NCI-H2196 (cell line): ENCODE results near the gene SCPEP1.

Experiments used
- DNase-seq: peaks from one replicate; lab custom pipeline; 2025; ENCODE audit not compliant: unreplicated experiment; lab: John Stamatoyannopoulos, UW

Gene SCPEP1

DNA sequence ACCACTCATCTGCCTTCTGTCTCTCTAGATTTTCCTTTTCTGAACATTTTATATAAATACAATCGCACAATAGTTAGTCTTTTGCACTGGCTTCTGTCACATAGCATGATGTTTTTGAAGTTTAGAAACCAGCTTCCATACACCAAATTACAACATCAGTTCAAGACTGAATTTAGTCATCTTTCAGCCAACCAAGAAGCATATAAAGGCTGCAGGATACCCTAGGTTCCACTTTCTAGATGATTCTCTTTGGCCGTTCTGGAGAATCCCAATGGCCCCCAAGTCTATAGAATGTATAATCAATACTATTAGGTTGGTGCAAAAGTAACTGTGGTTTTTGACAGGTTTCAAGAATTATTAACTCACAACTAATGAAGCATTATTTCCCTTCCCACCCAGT is 19.4 kb downstream of the SCPEP1 start:
- no peak for DNase-seq

DNA sequence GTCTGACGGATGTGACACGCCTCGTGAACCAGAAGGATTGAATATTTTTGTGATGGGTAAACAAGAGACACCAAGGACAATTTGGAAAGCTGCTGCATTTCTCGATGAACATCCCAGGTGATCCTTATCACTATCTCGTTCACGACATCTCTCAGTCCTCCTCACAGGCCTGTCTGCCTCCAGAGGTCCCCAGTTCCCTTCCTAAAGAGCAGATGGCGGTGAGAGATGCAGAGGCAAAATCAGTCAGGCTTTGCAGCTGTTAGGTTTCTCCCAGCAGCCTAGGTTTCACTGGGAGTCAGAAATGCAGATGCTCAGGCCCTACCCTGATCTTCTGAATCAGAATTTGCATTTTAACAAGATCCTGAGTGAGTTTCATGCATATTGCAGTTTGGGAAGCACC is 23.6 kb downstream of the SCPEP1 start:
- DNase-seq: no peak

DNA sequence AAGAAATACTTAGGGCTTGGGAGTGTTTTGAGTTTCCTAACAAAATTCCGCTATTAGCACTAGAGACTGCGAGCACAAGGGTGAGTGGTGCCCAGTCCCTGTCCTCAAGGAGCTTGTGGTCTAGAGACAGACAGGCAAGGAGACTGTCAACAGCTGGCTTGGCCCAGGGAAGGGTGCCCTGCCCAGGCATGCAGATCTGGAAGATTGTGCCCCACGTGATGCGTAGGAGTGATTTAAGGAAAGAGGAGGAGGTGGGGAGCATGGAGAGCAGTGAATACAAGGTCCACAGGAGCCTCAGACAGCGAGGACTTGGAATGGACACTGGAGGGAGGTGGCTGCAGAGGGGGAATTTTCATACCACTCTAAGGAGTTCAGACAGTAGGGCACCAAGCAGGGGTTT is 25.0 kb downstream of the SCPEP1 start:
- DNase-seq: no peak

DNA sequence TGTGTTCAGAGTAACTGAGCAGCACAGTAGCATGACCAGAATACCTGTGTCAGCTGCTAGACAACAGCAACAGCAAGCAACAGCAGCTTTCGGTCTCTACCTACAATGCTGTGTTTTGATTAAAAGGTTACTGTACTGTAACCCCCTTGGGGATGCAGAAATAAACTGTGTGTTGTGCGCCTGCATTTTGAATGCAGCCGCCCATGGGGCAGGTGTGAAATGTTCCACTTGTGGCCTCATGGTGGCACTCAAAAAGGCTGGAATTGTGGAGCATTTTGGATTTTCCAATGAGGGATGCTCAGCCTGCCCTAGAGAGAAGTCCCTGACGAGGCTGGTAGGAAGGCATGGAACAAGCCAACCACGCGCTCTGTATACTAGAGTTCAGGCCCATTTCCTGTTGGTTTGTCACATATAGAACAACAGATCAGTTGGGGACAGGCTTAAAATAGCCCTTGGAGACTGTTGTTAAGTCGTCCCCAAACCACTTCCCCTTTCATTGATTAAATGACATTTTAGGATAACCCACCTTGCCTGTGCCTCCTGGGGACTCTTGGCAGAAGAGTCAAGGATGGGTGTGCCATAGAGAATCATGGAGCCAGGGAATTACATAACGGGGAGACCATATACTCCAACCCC is 27.1 kb downstream of the SCPEP1 start:
- DNase-seq: no peak

DNA sequence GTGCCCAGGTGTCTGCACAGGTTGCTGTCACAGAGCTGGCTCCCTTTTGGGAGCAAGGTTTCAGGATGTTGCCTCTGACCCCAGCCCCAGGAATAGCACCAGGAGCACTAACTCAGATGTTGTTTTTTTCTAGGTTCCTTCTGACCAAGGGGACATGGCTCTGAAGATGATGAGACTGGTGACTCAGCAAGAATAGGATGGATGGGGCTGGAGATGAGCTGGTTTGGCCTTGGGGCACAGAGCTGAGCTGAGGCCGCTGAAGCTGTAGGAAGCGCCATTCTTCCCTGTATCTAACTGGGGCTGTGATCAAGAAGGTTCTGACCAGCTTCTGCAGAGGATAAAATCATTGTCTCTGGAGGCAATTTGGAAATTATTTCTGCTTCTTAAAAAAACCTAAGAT is 28.1 kb downstream of the SCPEP1 start:
- DNase-seq: no peak

DNA sequence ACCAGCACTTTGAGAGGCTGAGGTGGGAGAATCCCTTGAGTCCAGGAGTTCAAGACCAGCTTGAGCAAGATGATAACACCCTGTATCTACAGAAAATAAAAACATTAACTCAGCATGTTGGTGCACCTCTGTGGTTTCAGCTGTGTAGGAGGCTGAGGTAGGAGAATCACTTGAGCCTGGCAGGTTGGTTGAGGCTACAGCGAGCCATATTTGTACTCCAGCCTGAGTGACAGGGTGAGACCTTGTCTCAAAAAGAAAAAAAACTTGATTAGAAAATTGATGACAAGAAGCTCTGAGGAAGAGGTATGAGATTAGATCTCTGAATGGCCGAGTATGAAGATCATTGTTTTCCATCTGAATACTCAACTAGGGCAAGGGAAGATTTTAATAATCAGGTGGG is 31.0 kb downstream of the SCPEP1 start:
- DNase-seq: no peak

DNA sequence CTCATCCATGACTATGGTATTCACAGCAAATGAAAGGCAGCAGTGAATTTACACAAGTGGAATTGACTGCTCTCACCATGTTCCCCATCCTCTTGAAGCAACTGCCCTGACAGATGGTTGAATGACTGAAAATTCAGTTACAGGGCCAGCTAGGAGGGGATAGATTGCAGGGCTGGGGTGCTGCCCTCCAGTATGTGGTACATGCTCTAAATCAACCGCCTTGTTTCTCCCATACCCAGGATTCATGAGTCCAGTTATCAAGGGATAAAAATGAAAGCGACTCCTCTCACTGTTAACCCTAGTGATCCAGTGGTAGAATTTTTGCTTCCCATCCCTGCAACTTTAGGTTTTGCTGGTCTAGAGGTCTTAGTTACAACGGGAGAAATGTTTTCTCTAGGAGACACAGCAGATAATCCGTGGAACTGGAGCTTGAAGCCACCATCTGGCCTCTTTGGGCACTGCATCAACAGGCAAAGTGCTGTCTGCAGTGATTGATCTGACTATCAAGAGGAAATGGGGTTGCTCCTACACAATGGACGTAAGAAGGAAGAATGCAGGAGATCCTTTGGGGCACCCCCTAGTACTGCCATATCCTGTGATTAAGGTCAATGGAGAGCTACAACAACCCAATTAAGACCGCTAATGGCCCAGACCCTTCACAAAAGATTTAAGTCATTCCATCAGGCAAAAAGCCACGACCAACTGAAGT is 32.0 kb downstream of the SCPEP1 start:
- peak; percentile 34 for DNase-seq

DNA sequence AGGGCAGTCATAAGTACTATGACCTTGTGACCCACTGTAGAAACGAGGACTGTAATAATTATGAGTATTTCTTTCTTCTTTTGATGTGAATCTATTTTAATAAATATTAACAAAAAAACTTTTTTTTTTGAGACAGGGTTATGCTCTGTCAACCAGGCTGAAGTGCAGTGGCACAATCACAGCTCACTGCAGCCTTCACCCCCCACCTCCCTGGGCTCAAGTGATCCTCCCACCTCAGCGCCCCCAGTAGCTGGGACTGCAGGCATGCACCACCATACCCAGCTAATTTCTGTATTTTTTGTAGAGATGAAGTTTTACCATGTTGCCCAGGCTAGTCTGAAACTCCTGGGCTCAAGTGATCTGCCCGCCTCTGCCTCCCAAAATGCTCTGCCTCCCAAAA is 32.6 kb downstream of the SCPEP1 start:
- DNase-seq: no peak

DNA sequence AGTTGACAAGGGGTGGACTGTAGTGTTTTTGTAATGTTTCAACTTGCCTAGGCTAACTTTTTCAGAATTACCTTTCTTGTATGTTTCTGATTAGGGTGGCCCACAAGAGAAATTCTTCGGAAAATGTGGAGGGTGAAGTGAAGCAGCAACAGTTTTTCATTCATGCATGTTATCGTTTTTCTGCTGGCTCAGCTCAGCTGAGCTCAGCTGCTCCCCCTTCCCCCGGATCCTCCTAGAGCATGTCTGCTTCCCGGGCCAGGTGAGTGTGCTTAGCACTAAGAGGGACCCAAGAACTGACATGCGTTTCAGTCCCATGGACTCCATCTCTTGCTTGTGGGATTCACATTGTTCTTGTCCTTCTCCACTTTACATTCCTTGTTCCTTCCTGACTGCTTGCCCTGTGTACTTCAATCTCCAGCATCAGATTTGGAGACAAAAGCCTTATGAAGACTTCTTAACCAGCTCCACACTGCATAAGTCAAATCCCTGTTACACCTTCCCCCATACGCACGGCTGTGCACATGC is 33.6 kb downstream of the SCPEP1 start:
- no peak for DNase-seq

DNA sequence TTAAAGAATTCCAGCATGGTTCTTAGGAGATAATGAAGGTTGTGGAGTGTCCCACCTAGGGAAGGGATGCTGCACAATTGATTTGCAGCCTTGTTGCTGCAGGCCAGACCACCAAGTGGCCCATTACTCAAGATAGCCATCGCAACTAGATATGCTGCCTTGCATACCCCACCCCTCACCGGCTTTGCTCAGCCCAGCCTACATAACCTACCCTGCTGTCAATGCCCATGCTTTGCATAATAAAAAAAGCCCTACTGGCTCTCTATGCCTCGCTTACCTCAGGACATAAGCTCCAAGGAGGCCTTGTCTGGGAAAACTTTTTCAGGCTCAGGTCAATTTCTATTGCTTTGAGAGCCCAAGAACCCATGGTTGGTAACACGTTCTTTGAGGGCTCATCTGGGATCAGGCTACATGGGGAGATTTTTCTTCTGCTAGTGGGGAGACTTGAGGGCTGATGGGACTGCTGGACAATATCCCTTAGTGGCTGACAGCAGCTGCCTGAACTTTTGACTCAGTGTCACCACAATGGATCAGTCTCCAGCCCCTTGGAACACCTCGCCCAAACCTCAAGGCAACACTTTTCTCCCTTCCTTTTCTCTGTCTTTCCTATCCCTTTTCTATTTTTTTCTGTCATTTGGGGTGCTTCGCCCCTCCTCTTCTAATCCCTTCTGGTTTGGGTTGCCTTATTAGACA is 38.3 kb downstream of the SCPEP1 start:
- no peak for DNase-seq

DNA sequence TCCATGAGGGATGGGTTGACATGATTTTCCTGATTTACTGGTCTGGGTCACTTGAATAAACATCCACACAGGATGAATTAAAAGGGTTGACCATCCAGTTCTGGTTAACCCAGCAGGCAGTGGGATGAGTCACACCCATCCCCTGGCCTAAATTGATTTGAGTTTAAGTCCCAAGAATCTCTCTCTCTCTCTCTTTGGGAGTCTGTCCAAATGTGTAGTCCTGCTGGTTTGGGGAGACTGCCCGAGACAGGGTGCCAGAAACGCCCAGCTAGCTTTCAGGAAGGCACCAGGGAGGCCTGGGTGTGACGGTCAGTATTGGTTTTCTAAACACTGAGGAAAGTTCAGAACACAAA is 38.8 kb downstream of the SCPEP1 start:
- no peak for DNase-seq

DNA sequence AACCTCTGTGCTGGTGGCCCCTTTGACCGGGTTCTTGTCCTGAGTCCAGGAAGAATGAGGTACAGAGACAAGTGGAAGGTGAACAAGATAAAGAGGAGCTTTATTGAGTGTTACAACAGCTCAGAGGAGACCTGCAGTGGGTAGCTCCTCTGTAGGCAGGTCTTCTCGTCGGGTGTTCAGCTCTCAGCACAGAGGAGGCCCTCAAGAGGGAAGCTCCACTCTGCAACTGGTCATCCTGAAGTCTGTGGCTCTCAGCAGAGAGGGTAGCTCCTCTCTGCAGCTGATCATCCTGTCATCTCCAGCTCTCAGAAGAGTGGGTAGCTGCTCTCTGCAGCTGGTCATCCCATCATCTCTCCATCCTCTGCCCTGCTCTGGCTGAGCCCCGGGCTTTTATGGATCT is 39.7 kb downstream of the SCPEP1 start:
- DNase-seq: no peak

DNA sequence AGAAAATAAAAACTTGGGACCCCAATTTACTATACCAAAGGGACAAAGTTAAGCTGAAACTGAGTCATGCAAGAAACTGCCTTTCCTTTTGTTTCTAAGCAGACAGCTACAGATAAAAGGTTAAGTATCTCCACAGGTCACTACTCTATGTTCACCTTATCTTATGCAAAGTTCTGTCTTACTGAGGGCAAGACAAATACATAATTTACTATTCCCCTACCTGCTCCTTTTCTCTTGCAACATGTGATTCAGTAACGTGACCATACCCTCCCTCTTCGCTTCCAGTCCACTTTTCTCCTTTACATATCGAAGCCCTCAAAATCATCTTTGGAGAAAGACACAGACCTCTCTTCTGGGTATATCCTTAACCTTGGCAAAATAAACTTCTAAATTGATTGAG is 42.3 kb downstream of the SCPEP1 start:
- DNase-seq: no peak

DNA sequence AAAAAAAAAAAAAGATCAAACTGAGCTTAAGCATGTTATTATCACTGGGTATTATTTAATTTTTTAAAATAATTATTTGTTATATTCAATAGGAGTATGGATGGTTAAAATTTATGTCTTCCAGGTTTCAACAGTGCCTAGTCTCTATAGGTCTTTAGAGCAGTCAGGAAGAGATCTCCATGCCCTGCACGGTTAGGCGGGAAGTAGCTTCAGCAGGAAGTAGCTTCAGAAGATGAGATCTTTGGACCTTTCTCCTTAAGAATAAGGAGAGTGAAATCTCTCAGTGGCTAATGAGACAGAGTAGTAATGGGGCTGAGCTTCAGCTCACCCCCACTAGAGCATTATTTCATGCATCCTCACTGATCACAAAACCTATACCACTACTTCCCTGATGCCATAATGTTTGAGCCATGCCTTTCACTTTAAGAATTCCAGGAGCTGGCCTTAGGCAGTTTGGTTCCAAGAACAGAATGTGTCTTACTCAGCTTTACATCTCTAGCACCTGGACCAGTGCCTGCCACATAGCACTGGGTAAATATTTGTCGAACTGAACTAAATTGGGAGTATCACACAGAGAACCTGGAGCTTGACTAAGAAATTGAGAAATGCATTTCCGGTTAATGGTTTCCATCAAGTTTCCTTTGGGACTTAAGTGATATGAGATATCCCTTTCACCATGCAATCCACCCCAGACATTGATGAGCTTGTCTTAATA is 43.5 kb downstream of the SCPEP1 start:
- peak; percentile 49 for DNase-seq

DNA sequence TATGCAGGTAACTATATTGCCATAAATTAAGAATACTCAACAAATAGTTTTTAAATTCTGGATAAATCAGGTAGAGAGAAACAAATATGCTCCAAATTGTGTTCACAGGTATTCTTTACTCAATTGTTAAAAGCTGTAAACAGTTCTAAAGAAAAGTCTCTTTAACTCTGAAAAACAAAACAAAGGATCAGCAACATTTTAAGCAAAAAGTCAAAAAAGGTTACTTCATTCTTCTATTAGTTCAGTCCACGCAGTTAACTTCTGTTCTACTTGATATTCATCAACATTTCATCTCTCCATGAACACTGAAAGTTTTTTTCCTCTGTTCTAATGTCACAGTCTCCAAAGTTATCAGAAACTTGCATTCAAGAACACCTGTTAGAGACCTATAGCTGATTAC is 47.9 kb downstream of the SCPEP1 start:
- DNase-seq: no peak

DNA sequence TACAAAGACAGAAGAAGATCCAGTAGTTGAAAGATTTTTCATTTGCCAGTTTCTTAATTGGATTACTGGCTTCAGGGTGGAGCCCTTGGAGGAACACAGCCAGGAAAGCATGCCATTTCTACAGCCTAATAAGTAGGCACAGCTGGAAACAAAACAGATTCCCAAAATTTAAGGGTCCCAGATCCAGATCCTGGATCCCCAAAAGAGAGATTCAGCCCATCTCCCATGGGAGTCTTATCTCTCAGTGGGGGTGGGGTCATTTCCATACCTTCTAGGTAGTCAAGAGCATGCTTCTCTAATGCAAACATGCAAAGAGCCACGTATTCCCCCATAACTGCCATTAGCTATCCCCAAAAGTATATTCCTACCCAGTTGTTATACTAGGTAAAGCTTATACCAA is 49.9 kb downstream of the SCPEP1 start:
- DNase-seq: no peak

DNA sequence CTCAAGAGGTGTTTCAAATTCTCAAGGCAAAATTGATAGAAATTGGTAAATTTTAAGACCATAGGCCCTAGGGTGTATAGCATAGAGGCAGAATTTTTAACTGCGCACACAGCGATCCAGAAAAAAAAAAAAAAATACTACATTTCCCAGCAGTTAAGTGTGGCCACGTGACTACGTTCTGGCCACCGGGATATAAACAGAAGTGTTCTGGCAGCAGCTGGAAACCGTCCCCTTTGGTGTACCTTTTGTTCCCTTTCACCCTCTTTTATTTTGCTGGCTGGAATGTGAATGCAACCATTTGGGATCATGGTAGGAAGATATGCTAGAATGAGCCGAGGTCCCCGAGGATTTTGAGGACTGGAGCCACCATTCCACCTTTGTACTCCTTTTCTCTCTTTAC is 54.4 kb downstream of the SCPEP1 start:
- no peak for DNase-seq

DNA sequence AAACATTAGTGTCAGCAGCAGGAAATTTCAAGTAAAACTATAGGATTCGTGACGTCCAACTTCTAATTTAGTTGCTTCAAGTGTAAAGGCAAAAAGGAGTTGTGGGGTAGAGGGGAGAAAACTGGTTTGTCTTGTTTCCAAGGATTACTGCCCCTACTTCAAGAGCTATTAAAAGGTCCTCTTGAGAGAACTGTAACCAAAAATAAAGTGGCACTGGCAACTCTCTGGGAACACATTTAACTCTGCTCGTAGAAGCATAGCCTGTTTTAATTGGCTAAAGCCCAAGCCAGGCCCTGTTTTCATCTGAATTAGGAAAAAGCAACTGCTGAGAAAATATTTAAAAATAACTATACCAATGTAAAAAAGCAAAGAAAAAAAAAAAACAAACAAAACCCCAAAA is 55.4 kb downstream of the SCPEP1 start:
- peak; percentile 38 for DNase-seq

DNA sequence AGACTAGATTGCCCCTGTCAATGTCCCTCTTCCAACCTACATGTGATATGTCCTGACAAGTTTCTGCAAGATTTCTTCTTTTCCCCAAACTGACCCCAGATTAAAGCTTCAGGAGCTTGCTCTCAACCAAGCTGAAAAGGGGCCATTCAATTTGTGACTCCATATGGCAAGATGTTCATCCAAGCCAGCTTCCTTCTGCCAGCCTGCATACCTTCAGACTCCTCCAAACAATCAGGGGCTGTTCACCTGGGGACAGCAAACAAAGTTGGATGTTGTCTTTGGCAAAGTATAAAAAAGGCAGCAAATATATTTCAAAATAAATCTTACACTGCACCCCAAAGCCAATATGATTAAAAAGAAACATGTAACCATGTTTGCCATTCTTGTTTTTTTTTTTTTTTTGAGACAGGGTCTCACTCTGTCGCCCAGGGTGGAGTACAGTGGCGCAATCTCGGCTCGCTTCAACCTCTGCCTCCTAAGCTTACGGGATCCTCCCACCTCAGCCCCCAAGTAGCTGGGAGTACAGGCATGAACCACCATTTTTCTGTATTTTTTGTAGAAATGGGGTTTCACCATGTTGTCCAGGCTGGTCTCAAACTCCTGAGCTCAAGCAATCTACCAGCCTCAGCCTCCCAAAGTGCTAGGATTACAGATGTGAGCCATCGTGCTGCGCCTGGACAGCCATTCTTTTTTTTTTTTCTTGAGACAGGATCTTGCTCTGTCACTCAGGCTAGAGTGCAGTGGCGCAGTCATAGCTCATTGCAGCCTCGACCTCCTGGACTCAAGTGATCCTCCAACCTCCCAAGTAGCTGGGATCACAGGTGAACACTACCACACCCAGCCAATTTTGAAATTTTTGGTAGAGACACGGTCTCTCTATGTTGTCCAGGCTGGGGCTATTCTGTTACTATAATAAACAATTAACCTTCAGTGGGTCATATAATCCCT is 57.1 kb downstream of the SCPEP1 start:
- no peak for DNase-seq

DNA sequence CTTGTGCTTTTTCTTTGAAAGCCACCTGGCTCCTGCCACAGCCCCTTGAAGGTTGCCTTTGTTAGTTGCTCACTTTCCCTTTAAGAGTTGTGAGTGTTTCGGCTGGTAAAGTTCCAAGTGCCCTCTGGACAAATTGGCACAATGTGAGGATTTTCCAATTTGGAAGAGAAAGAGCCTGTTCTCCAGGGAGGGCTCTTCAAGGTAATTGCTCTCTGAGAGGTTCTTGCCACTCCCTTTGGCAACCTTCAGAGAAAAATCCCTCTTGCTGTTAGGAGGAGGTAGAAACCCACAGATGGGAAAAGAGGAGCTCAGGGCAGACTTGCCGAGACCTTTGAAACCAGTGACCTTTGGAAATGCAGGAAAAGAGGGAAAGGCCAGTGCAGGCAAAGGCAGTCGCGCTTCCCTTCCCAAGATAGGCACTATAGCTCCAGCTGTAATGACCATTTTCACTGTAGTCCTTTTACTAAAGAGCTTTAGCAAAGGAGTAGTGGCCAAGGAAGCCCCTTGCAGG is 58.1 kb downstream of the SCPEP1 start:
- DNase-seq: peak; percentile 31
